A549 (cell line): ENCODE measurements around the gene NPPA. TPM values are rescaled to one million over a fixed set of nuclear protein-coding genes. Genes with fewer than 3 reads are reported as not detected.

ENCODE experiments used
- ATAC-seq, 2 experiments: fragments of 200-7000 bp in 1 of 2; fragments of >200 bp in 1 of 2; cut with Nextera tagmentation in 1 of 2; cut with Tn5 transposase in 1 of 2; 3 replicates each; pipeline versions ENCODE4 v1.8.0 to v1.9.1; 2018 to 2020; ENCODE audit warnings: mild to moderate bottlenecking in 1 of 2, moderate library complexity in 1 of 2
- CTCF ChIA-PET: fragments of 300-600 bp; sonication (Branson Sonifier 250); formaldehyde crosslinking; extraction: SDS; loops from one replicate; lab custom pipeline; 2021; ENCODE audit warnings: antibody characterized with exemption, inconsistent platforms; lab: Yijun Ruan, JAX
- POLR2A ChIA-PET: fragments of 350-600 bp; formaldehyde crosslinking; extraction: SDS; loops from one replicate; lab custom pipeline; 2021; ENCODE audit warnings: antibody characterized with exemption, inconsistent platforms; lab: Yijun Ruan, JAX
- DNase-seq, 2 experiments: peaks; one replicate each; pipeline versions ENCODE4 v3.0.0 to v3.0.0-alpha.2; 2011 to 2016; ENCODE audit warnings: low read depth in 1 of 2, low spot score in 1 of 2
- FAIRE-seq: peaks from 2 replicates; lab custom pipeline; 2011; peaks lifted over from hg19 to GRCh38; lab: Jason Lieb, UNC
- H3K27ac ChIP-seq, 2 experiments: fragments of >200 bp; sonication (Bioruptor Twin); formaldehyde crosslinking; 3 replicates each; pipeline ENCODE4 v1.5.1; 2016 to 2017
- H3K4me1 ChIP-seq: fragments of >200 bp; sonication (Bioruptor Twin); formaldehyde crosslinking; 3 replicates; pipeline ENCODE4 v1.6.1; 2016
- H3K4me2 ChIP-seq: fragments of >200 bp; sonication (Bioruptor Twin); formaldehyde crosslinking; 3 replicates; pipeline ENCODE4 v1.6.1; 2016
- H3K4me3 ChIP-seq: fragments of >200 bp; sonication (Bioruptor Twin); formaldehyde crosslinking; 3 replicates; pipeline ENCODE4 v1.5.1; 2016
- H3K9me3 ChIP-seq: fragments of >200 bp; sonication (Bioruptor Twin); formaldehyde crosslinking; 3 replicates; pipeline ENCODE4 v1.6.1; 2016
- BHLHE40 ChIP-seq: IDR thresholded peaks from 2 replicates; pipeline ENCODE4 v1.6.1; 2012; ENCODE audit warnings: low read depth, low read length, inconsistent platforms
- CBX8 ChIP-seq: fragments of 200-600 bp; sonication (generic); IDR thresholded peaks from 2 replicates; pipeline ENCODE4 v1.6.1; 2016
- CEBPB ChIP-seq, 2 experiments: fragments of >200 bp in 1 of 2; sonication (Bioruptor Twin) in 1 of 2; formaldehyde crosslinking in 1 of 2; IDR thresholded peaks; 2 replicates each; pipeline ENCODE4 v1.6.1; 2012 to 2016
- CHD2 ChIP-seq: fragments of 150-350 bp; IDR thresholded peaks from 2 replicates; pipeline ENCODE4 v1.6.1; 2014; ENCODE audit warnings: low read length; ENCODE audit not compliant: partially characterized antibody
- CHD4 ChIP-seq: fragments of 200-600 bp; sonication (generic); IDR thresholded peaks from 2 replicates; pipeline ENCODE4 v1.6.1; 2016; ENCODE audit warnings: antibody characterized with exemption, mild to moderate bottlenecking, borderline replicate concordance
- EP300 ChIP-seq, 2 experiments: fragments of >200 bp; sonication (Bioruptor Twin); formaldehyde crosslinking; IDR thresholded peaks; 2 replicates in 1 of 2; 3 replicates in 1 of 2; pipeline ENCODE4 v1.6.1; 2016 to 2017
- FOXS1 ChIP-seq: fragments of 250-450 bp; sonication (Bioruptor Pico); IDR thresholded peaks from 2 replicates; pipeline ENCODE4 v1.5.0; 2020; ENCODE audit warnings: mild to moderate bottlenecking, moderate library complexity
- HDAC2 ChIP-seq: fragments of 200-600 bp; sonication (generic); IDR thresholded peaks from 2 replicates; pipeline ENCODE4 v1.6.1; 2016
- HEYL ChIP-seq: fragments of 250-450 bp; sonication (Bioruptor Pico); IDR thresholded peaks from 2 replicates; pipeline ENCODE4 v1.8.0; 2021; ENCODE audit warnings: mild to moderate bottlenecking, moderate library complexity
- HOXB5 ChIP-seq: fragments of 250-450 bp; sonication (Bioruptor Pico); IDR thresholded peaks from 2 replicates; pipeline ENCODE4 v1.5.0; 2020; ENCODE audit warnings: mild to moderate bottlenecking, moderate library complexity
- JUNB ChIP-seq: fragments of >200 bp; sonication (Bioruptor Twin); formaldehyde crosslinking; IDR thresholded peaks from 2 replicates; pipeline ENCODE4 v1.6.1; 2016
- KDM1A ChIP-seq: fragments of 200-600 bp; sonication (generic); IDR thresholded peaks from 2 replicates; pipeline ENCODE4 v1.6.1; 2016; ENCODE audit warnings: low read depth, mild to moderate bottlenecking
- KDM5A ChIP-seq: fragments of 200-600 bp; sonication (generic); IDR thresholded peaks from 2 replicates; pipeline ENCODE4 v1.6.1; 2016; ENCODE audit warnings: antibody characterized with exemption, mild to moderate bottlenecking
- MAFK ChIP-seq: fragments of 450-650 bp; IDR thresholded peaks from 2 replicates; pipeline ENCODE4 v1.6.1; 2014; ENCODE audit not compliant: partially characterized antibody
- NR3C1 ChIP-seq: fragments of >200 bp; sonication (Bioruptor Twin); formaldehyde crosslinking; IDR thresholded peaks from 3 replicates; pipeline ENCODE4 v1.6.1; 2017
- PHF8 ChIP-seq: fragments of 200-600 bp; sonication (generic); IDR thresholded peaks from 2 replicates; pipeline ENCODE4 v1.6.1; 2016; ENCODE audit warnings: low read depth, mild to moderate bottlenecking, antibody characterized with exemption, moderate library complexity, borderline replicate concordance
- RAD21 ChIP-seq, 2 experiments: fragments of >200 bp in 1 of 2; sonication (Bioruptor Twin) in 1 of 2; formaldehyde crosslinking in 1 of 2; IDR thresholded peaks in 1 of 2; conservative IDR thresholded peaks in 1 of 2; 2 replicates in 1 of 2; 3 replicates in 1 of 2; pipeline ENCODE4 v1.6.1; 2012 to 2018; ENCODE audit warnings: inconsistent platforms in 1 of 2
- TP53 ChIP-seq: fragments of 250-450 bp; sonication (Bioruptor Pico); IDR thresholded peaks from 2 replicates; pipeline ENCODE4 v1.5.0; 2021; ENCODE audit warnings: mild to moderate bottlenecking, moderate library complexity
- ZNF302 ChIP-seq: fragments of 250-450 bp; sonication (Bioruptor Pico); IDR thresholded peaks from 2 replicates; pipeline ENCODE4 v1.9.0; 2021; ENCODE audit warnings: inconsistent platforms, mild to moderate bottlenecking, moderate library complexity
- WGBS: methylation state at CpG from one replicate; pipeline ENCODE4 v1.1.6; 2017; ENCODE audit errors: missing lambda C conversion rate; 5-methylcytosine and 5-hydroxymethylcytosine counted together
- polyA plus RNA-seq, 4 experiments: library from polyadenylated mRNA; depleted of rRNA in 3 of 4; stranded (reverse); fragments of >200 nt; fragmentation: RNase III in 1 of 4; extraction: RNeasy Plus Mini Kit Qiagen cat#74134 plus additional on column Dnase treatment in 1 of 4; gene quantifications; 2 replicates in 3 of 4; 3 replicates in 1 of 4; pipeline ENCODE4 v1.2.3, GENCODE V29; 2011 to 2017
- TF ChIP-seq, protein P1 (sequence below): fragments of 200-600 bp; sonication (generic); IDR thresholded peaks from 2 replicates; pipeline ENCODE4 v1.6.1; 2016; ENCODE audit warnings: antibody characterized with exemption, mild to moderate bottlenecking, moderate library complexity
- TF ChIP-seq, protein P2 (sequence below): IDR thresholded peaks from 2 replicates; pipeline ENCODE4 v1.6.1; 2012
- TF ChIP-seq, protein P3 (sequence below): fragments of 450-650 bp; IDR thresholded peaks from 2 replicates; pipeline ENCODE4 v1.6.1; 2014; ENCODE audit warnings: antibody characterized with exemption
- TF ChIP-seq, protein P4 (sequence below): fragments of 150-350 bp; IDR thresholded peaks from 2 replicates; pipeline ENCODE4 v1.6.1; 2014; ENCODE audit warnings: low read depth, mild to moderate bottlenecking, low read length
- TF ChIP-seq, protein P5 (sequence below): fragments of >200 bp; sonication (Bioruptor Twin); formaldehyde crosslinking; IDR thresholded peaks from 3 replicates; pipeline ENCODE4 v1.5.1; 2016
- TF ChIP-seq, protein P6 (sequence below): fragments of >200 bp; sonication (Bioruptor Twin); formaldehyde crosslinking; IDR thresholded peaks from 2 replicates; pipeline ENCODE4 v1.6.1; 2016
- TF ChIP-seq, protein P7 (sequence below): IDR thresholded peaks from 2 replicates; pipeline ENCODE4 v1.6.1; 2012
- TF ChIP-seq, protein P8 (sequence below): IDR thresholded peaks from 2 replicates; pipeline ENCODE4 v1.6.1; 2012; ENCODE audit warnings: low read depth, borderline replicate concordance

Gene NPPA
- polyA plus RNA-seq, 2 of the 4 experiments (the other 2 are of a cell fraction) = not detected

DNA sequence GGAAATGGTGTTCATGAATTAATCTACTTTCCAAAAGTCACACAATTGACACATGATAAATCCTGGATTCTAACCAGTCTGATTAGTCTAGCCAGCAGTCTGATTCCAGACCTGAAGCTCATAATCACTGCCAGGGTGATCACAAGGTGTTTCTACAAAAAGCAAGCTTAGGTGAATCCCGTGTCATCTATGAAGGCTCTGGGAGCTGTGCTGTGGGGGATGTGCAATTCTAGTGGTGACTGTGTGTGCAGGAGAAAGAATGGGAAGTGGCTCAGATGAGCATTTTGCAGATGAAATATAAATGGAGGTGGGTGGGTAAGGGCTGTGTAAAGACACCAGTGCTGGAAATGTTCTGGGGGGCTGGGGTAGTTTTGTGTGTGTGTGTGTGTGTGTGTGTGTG lies 13.0 kb upstream of the NPPA start:
- no peak for ATAC-seq
- Histone ChIP-seq H3K4me2 (no peak overlapping the region), H3K9me3 (no peaks in the 10 kb centered on the region), H3K4me1 (no peaks in the 10 kb centered on the region; the same call in 2 of the 3 replicates)
- TF ChIP-seq NR3C1 (no peak), BHLHE40 (no peak), MAFK (no peak), TP53 (CRISPR knock-in tag) (no peak), KDM1A (no peak), CBX8 (no peak), HEYL (no peak), HOXB5 (CRISPR knock-in tag) (no peak), PHF8 (no peak), KDM5A (no peak), CHD4 (no peak), RAD21 (conservative IDR thresholded peaks at IDR 0.05 in 1 of 2, IDR thresholded peaks at IDR 0.05 in 1 of 2) (no peak), CHD2 (no peak), HDAC2 (no peak), EP300 (IDR thresholded peaks at IDR 0.05) (no peak)
- TF ChIP-seq, protein P1, sequence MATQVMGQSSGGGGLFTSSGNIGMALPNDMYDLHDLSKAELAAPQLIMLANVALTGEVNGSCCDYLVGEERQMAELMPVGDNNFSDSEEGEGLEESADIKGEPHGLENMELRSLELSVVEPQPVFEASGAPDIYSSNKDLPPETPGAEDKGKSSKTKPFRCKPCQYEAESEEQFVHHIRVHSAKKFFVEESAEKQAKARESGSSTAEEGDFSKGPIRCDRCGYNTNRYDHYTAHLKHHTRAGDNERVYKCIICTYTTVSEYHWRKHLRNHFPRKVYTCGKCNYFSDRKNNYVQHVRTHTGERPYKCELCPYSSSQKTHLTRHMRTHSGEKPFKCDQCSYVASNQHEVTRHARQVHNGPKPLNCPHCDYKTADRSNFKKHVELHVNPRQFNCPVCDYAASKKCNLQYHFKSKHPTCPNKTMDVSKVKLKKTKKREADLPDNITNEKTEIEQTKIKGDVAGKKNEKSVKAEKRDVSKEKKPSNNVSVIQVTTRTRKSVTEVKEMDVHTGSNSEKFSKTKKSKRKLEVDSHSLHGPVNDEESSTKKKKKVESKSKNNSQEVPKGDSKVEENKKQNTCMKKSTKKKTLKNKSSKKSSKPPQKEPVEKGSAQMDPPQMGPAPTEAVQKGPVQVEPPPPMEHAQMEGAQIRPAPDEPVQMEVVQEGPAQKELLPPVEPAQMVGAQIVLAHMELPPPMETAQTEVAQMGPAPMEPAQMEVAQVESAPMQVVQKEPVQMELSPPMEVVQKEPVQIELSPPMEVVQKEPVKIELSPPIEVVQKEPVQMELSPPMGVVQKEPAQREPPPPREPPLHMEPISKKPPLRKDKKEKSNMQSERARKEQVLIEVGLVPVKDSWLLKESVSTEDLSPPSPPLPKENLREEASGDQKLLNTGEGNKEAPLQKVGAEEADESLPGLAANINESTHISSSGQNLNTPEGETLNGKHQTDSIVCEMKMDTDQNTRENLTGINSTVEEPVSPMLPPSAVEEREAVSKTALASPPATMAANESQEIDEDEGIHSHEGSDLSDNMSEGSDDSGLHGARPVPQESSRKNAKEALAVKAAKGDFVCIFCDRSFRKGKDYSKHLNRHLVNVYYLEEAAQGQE = no peak
- TF ChIP-seq, protein P2, sequence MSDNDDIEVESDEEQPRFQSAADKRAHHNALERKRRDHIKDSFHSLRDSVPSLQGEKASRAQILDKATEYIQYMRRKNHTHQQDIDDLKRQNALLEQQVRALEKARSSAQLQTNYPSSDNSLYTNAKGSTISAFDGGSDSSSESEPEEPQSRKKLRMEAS = no peak
- TF ChIP-seq, protein P3, sequence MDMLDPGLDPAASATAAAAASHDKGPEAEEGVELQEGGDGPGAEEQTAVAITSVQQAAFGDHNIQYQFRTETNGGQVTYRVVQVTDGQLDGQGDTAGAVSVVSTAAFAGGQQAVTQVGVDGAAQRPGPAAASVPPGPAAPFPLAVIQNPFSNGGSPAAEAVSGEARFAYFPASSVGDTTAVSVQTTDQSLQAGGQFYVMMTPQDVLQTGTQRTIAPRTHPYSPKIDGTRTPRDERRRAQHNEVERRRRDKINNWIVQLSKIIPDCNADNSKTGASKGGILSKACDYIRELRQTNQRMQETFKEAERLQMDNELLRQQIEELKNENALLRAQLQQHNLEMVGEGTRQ = no peak
- TF ChIP-seq, protein P4, sequence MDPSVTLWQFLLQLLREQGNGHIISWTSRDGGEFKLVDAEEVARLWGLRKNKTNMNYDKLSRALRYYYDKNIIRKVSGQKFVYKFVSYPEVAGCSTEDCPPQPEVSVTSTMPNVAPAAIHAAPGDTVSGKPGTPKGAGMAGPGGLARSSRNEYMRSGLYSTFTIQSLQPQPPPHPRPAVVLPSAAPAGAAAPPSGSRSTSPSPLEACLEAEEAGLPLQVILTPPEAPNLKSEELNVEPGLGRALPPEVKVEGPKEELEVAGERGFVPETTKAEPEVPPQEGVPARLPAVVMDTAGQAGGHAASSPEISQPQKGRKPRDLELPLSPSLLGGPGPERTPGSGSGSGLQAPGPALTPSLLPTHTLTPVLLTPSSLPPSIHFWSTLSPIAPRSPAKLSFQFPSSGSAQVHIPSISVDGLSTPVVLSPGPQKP = no peak
- TF ChIP-seq, protein P5, sequence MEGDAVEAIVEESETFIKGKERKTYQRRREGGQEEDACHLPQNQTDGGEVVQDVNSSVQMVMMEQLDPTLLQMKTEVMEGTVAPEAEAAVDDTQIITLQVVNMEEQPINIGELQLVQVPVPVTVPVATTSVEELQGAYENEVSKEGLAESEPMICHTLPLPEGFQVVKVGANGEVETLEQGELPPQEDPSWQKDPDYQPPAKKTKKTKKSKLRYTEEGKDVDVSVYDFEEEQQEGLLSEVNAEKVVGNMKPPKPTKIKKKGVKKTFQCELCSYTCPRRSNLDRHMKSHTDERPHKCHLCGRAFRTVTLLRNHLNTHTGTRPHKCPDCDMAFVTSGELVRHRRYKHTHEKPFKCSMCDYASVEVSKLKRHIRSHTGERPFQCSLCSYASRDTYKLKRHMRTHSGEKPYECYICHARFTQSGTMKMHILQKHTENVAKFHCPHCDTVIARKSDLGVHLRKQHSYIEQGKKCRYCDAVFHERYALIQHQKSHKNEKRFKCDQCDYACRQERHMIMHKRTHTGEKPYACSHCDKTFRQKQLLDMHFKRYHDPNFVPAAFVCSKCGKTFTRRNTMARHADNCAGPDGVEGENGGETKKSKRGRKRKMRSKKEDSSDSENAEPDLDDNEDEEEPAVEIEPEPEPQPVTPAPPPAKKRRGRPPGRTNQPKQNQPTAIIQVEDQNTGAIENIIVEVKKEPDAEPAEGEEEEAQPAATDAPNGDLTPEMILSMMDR = no peak
- TF ChIP-seq, all 56 proteins: peak for 0
- ChIA-PET POLR2A (no interaction called here), CTCF (interaction anchor here (0.7 to 2.0 kb wide), 4 partner anchors 11 to 31 kb away, joined by 3 to 6 read pairs (median 4); no protein-coding TSS in a partner anchor)
- 0% methylated on average over 1 of the region's 1 CpG for WGBS
- Histone ChIP-seq H3K27ac (no peak overlapping the region), H3K4me3 (no peak overlapping the region)
- FAIRE-seq (no peak), DNase-seq (no peak)

DNA sequence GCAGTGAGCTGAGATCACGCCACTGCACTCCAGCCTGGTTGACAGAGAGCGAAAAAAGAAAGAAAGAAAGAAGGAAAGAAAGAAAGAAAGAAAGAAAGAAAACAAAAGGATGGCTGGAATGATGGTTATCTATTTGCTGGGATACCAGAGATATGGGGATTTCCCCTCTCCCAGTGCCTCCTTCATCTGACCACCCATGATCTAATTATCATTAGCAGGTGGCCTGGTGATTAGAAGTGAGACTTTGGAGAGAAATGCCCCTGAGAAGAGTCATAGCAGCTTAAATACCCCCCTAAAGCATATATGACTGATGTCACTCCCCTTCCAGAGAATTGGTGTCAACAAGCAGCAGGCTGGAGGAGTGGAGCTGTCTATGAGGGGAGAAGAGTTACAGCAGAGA lies 12.5 kb upstream of the NPPA start:
- ChIA-PET POLR2A (no interaction called here), CTCF (interaction anchor here (1.1 to 1.7 kb wide), 2 partner anchors 21 to 32 kb away, joined by 3 to 6 read pairs; no protein-coding TSS in a partner anchor)
- FAIRE-seq = no peak
- DNase-seq = no peak
- Histone ChIP-seq H3K4me3 (no peak overlapping the region), H3K4me2 (no peak overlapping the region), H3K4me1 (no peaks in the 10 kb centered on the region; the same call in 2 of the 3 replicates), H3K9me3 (no peaks in the 10 kb centered on the region), H3K27ac (no peak overlapping the region)
- WGBS = 0% methylated on average over 1 of the region's 2 CpGs
- ATAC-seq = no peak
- TF ChIP-seq, protein P6, sequence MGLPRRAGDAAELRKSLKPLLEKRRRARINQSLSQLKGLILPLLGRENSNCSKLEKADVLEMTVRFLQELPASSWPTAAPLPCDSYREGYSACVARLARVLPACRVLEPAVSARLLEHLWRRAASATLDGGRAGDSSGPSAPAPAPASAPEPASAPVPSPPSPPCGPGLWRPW = no peak
- TF ChIP-seq MAFK = no peak
- no peak for TF ChIP-seq JUNB
- TF ChIP-seq FOXS1 (CRISPR knock-in tag) = no peak
- TF ChIP-seq TP53 (CRISPR knock-in tag) = no peak
- TF ChIP-seq CEBPB (IDR thresholded peaks at IDR 0.05) = no peak
- no peak for TF ChIP-seq ZNF302 (CRISPR knock-in tag)
- TF ChIP-seq, protein P7, sequence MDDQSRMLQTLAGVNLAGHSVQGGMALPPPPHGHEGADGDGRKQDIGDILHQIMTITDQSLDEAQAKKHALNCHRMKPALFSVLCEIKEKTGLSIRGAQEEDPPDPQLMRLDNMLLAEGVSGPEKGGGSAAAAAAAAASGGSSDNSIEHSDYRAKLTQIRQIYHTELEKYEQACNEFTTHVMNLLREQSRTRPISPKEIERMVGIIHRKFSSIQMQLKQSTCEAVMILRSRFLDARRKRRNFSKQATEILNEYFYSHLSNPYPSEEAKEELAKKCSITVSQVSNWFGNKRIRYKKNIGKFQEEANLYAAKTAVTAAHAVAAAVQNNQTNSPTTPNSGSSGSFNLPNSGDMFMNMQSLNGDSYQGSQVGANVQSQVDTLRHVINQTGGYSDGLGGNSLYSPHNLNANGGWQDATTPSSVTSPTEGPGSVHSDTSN = no peak
- TF ChIP-seq RAD21 (conservative IDR thresholded peaks at IDR 0.05 in 1 of 2, IDR thresholded peaks at IDR 0.05 in 1 of 2) = no peak
- TF ChIP-seq, protein P8, sequence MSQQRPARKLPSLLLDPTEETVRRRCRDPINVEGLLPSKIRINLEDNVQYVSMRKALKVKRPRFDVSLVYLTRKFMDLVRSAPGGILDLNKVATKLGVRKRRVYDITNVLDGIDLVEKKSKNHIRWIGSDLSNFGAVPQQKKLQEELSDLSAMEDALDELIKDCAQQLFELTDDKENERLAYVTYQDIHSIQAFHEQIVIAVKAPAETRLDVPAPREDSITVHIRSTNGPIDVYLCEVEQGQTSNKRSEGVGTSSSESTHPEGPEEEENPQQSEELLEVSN = no peak
